NCI-H82 (cell line): ENCODE results near the gene DOCK2.
"Not testable (repeated sequence)": the region's sequence is repeated elsewhere in the genome, so short reads cannot be mapped to it uniquely, and the experiment has no call there.

ENCODE experiments used
- DNase-seq: peaks from one replicate; lab custom pipeline; 2025; lab: John Stamatoyannopoulos, UW

The DOCK2 gene

DNA sequence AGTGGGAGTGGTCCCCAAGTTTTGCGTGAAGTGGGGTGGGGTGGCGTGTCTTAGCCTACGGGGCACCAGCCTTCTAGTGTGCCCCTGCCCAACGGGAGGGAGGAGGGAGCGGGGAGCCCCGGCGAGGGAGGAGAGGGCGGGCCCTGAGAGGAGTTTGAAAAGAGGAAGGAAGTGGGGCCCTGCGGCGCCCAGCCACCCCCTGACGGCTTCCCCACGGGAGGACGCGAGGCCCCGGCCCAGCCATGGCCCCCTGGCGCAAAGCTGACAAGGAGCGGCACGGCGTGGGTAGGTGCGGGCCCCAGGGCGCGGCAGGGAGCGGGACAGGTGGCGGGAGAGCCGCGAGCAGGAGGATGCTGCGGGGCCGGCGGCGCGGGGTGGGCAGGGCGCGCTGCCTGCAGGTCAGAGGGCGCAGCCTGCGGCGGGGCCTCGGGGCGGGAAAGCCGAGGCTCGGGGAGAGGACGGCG lies at the start of gene DOCK2:
DOCK2 (plus strand) TSS at position 191 of the 464 bp plus-strand sequence; CDS start at position 243, 52 bp downstream.
- no peak for DNase-seq

DNA sequence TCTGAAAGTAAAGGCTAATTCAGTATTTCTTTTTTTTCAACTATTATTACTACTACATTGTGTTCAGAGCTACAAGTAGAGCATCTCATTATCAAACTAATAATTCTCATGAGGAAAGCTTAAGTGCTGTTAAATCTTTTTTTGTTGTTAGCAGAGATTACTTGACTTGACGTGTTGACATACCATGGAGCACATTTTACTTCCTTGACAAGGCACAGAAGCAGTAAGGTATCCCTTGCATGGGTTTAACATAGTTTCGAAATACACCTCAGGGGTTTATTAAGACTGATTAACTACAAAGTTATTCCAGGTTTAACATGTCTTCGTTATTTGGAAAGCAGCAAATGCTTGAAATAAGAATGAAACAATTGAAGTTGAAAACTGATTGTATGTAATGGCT lies 46.5 kb upstream of the DOCK2 start:
- DNase-seq: no peak

DNA sequence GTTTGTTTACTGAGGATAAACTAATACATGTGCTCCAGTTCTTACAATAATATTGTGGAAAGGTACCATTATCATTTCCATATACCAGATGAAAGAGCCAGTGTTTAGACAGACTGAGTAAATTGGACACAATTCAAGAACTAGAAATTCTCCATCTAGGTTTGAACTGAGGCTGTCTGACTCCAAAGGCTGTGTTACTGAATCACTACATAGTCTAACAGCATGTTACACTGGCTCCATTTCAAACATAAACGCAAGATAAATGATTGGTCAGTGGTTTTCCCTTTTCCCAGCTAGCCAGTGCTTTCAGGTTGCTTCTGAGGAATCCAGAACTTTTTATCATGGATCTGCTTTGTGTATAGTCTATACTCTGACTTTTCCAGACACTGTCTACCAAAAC lies 45.4 kb upstream of the DOCK2 start:
- DNase-seq: no peak

DNA sequence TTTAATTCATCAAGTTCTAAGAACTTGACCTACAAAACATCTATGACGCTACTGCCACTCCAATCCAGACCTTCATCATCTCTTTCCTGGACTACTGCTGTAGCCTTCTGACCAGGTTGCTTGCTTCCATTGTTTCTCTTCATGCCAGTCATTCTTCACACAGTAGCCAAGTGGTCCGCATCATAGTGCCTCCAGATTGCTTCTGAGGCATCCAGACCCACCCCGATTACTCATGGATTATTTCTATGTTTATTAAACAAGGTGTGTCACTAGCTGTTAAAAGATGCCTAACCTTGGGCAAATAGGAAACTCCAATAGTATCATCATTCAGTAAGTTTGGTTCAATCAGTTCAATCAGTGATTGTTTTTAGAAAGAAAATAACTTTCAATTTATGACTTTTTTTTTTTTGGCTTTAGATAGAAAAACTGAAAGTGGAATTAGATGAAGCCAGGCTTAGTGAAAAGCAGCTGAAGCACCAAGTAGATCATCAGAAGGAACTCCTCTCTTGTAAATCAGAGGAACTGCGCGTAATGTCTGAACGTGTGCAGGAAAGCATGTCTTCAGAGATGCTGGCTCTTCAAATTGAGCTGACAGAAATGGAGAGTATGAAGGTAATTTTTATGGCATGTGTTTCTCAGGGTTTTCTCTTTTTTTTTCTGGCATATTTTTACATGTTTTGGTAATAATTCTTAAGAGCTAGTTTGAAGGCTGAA lies 44.0 kb upstream of the DOCK2 start:
- DNase-seq: no peak

DNA sequence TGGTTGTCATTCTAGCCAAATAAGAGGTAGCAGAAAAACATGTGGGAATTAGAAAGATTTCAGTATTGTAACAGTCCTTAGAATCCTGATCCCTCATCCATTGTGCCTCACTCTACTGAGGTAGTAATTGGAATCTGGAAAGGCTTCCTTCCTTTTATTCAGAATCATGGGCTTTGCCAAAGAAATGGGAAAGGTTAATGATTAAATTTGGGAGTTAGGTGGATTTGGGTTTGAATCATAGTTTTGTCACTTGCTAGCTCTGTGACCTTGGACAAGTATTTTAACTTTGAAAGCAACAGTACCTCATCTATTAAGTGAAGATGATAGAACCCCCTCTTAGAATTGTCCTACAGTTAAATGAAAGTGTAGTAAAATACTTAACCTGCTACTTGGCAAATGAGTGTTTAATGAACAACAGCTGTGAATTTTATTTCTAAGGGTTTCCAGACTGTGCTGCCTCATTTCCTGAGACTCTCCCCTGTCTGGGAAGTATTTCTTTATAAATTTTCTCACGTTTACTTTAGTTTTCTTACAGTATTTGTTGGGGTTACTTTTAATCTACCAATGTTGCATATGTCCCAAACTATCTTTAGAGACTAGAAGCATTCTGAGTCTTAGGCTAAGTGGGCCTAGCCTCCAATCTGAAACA lies 41.8 kb upstream of the DOCK2 start:
- no peak for DNase-seq

DNA sequence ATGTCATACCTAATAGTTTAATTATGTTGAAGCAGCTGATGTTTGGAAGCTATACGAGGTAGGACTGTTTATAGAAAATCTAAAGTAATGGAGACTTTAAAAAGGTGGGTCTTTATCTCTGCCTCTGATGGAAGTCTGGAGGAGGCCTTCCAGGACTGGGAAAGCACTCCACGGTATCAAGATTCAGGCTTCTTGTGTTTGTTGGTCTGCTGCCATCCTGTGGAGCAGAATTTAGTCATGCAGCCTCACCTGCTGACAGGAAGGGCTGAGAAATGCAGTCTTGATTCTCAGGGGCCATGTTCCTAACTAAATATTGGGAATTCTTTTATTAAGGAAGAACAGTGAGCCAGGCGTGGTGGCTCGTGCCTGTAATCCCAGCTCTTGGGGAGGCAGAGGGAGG lies 37.6 kb upstream of the DOCK2 start:
- DNase-seq: no peak

DNA sequence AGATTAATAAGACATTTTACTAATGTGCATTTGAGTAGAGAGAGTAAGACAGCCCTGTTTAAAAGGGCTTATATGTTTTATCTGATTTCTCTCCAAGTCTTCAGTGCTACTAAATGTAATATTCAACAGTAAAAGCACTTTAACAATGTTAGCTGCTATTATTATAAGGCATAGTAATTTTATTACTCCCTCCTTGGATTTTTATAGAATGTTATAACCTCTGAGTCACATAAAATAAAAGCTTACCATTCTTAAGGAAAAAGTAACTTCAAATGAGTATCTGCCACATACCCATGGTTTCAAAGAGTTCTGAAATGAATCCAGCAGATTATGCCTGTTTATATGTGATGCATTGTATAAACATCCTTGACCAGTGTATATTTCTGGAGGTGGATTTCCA lies 34.5 kb upstream of the DOCK2 start:
- DNase-seq: no peak

DNA sequence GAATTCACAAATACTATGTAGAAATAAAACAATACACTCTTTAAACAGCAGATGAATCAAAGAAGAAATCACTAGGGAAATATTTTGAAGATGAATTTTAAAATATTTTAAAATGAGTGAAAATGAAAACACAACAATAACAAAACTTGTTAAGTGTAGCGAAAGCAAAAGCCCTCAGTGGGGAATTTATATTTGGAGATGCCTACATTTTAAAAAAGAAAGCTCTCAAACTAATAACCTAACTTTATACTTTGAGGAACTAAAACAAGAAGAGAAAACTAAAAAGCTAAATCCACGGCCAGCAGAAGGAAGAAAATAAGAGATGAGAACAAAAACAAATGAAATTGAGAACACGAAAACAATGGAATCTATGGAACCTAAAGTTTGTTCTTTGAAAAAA lies 30.8 kb upstream of the DOCK2 start:
- DNase-seq: no peak

DNA sequence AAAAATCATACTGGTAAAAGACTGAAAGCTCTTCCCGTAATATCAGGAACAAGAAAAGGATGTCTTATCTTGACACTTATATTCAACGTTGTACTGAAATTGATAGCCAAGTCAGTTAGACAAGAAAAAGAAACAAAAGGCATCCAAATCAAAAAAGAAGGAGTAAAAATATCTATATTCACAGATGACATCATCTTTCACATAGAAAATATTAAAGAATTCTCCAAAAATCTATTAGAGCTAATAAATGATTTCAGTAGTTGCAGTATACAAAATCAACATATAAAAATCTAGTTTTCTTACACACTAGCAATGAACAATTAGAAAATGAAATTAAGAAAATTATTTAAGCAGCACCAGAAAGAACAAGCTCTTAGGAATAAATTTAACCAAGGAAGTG lies 29.2 kb upstream of the DOCK2 start:
- DNase-seq: no peak

DNA sequence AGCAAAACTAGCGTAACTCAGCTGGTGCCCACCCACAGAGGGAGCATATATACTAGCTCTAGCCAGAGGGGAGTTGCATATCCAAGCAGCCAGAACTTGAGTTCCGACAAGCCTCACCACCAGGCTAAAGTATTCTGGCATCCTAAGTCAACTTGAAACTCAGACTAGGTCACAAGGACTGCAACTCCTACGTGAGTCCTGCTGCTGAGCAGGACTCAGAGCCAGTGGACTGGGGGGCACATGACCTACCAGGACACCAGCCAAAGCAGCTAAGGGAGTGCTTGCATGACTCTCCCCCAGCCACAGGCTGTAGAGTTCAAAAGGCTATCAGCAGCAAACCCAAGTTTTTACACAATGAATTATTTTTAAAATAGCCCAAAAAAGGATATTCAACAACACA lies 27.4 kb upstream of the DOCK2 start:
- no peak for DNase-seq

DNA sequence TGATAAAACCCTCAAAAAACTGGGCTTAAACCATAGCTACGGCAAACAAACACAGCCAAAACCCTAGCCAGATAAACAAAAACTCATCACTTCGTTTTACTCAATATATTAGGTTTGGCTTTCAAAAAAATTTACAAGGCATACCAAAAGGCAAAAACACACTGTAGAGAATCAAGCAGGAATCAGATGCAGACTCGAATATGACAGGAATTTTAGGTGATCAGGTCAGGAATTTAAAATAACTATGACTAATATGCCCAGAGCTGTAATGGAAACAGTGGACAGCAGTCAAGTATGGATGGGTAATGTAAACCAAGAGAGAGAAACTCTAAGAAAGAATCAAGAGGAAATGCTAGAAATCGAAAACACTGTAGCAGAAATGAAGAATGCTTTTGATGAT lies 26.5 kb upstream of the DOCK2 start:
- no peak for DNase-seq

DNA sequence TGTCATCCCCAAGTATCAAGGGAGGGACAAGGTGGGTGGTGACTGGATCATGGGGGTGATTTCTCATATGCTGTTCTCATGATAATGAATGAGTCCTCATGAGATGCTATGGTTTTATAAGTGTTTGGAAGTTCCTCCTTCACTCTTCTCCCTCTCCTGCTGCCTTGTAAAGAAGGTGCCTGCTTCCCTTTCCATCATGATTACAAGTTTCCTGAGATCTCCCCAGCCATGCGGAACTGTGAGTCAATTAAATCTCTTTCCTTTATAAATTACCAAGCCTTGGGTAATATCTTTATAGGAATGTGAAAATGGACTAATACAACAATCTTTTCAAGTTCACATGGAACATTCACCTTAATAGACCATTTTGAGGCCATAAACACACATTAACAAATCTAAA lies 21.5 kb upstream of the DOCK2 start:
- no peak for DNase-seq

DNA sequence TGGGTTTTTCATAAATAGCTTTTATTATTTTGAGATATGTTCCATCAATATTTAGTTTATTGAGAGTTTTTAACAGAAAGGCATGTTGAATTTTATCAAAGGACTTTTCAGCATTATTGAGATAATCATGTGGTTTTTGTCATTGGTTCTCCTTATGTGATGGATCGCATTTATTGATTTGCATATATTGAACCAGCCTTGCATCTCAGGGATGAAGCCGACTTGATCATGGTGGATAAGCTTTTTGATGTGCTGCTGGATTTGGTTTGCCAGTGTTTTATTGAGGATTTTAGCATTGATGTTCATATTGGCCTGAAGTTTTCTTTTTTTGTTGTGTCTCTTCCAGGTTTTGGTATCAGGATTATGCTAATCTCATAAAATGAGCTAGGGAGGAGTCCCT lies 12.8 kb upstream of the DOCK2 start:
- not testable (repeated sequence) for DNase-seq

DNA sequence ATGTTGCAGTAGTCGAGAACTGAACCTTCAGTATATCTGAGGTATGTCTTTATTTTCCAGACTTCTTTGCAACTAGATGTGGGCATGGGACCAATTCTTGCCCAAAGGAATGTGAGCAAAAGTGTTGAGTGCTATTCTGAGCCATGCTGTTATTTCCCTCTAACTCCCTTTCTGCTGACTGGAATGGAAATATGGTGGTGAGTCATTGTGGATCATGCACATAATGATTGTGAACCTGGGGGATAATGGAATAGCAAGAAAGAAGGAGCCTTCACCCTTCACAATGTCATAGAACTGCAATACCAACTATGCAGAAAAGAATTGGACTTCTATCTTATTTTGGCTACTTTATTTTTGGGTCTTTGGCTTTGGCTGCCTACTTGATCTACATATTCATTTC lies 10.3 kb upstream of the DOCK2 start:
- DNase-seq: no peak

DNA sequence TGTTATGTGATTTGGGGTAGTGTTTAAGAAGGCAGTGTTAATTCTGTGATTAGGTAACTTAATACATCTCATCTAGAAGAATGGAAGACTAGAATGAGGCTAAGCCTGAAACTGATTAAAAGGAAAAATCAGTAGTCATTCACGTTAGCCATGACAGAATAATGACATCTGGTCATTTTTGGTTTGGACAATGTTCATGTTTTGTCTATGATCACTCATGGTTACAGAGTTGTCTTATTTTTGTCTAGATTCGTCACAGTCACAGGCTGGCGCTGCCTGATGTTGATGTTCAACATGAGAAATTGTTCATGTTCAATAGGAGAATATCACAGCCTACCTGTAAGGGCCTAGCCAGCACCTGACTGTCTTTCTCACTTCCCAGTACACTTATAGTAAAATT lies 9.5 kb upstream of the DOCK2 start:
- DNase-seq: no peak

DNA sequence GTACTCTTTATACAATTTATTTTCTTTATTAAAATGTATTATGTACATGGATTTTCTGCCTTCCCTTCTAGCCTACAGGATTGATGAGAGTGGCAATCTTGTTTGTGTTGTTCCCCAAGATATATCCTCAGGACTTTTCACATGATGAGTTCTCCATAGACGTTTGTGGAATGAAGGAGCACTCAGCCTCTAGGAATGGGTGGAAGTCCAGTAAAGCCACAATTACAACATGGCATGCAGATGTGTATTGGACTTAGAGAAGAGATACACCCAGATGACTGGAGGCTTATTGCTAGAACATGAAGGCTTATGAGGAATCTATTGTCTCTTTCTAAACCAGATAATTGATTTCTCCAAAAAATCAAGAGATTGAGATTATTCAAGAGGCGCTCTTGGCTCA lies 8.2 kb upstream of the DOCK2 start:
- no peak for DNase-seq

DNA sequence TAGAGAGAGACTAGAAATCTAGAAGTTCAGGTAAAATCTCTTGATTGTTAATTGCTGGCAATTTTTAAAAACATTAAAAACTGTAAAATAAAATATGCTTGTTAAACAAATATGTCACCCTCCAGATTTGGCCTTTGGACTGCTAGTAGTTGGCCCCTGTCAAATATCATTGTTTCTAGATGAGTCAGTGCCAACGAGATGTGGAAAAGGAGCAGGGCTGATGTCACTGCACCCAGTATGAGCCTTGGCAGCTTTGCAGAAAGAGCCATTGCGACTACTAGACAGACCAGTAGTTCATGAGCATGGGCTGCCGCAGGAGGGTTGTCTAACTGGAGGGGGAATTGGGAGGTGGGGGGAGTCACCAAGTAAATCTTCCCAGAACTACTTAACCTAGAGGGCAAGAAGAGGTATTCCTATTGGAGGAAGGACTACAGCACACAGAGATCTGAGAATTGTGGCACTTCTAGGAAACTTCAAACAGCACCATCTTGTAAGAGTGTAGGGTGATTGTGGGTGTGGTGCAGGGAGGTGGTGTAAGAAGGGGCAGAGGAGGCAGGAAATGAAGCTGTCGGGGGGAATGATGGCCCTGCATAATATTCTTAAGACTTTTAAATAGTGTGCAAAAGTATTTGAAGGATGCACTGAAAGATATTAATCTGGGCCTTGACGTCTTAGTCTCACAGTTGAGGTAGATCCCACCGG lies 7.1 kb upstream of the DOCK2 start:
- DNase-seq: no peak

DNA sequence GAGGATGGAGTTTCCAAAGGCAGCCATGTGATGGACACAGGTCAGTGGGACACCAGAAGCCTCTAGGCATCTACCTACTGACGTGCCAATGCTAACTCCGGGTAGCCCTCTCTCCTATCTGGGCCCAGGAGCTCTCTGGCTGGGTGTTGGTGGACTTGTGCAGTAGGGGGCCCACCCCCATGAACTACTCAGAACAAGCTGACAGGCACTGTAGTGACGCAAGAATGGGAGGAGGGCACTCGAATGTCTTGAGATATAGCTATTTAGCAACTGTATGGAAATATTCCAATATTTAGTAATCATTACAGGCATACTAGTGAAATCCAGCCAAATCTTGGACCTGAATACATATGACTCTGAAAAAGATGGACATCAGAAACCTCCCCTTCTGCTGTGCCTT lies 5.7 kb upstream of the DOCK2 start:
- no peak for DNase-seq

DNA sequence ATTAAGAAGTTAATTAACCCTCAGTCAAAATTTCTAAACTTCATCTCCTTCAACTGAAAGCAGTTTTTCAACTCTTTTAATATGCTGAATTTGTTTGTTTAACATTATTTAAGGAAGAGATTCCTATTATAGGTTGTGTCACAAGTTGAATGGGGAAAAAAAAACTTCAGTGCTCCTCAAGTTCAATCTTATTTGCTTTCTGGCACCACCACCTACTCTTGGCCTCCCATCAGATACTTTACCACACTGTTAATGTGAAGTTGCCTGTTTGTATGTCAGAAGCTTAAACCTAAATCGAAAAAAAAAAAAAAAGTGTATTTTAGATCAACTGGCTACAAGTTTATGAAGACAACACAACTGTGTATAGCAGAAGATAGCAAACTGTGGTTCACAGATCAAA lies 4.1 kb upstream of the DOCK2 start:
- DNase-seq: no peak

DNA sequence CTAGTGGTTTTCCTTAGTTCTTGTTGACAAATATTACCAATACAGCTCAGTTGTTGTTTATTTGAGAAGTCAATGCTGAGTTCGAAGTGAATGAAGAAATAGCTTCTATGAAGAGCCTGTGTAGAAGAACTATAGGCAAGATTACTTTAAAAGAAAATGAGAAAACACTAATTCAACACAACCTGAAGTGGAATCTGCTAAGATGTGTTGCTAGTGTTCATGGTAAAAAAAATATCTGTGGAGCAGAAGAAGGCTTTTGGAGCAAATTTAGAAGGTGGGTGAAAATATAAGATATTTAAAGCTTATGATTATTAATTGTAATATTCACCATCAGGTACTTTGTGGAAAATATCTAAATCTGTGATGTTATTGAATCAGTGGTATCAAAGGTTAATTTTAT lies 2.5 kb upstream of the DOCK2 start:
- DNase-seq: no peak

DNA sequence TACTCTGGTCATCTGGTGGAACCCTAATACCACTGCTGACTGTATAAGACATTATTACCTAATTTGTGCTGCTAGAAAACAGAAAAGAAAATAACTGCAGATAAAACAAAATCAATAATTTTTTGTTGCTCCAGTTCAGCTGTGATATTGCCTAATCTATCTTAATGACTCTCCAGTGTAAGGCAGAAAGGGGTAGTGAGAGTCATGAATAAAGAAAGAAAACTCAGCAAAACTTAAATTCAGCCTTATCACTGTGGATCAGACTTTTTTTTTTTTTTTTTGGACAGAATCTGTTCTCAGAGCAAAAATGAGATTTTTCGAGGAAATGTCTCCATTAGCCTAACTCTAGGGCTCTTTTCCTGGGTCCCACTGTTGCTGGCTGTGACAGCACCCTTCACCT lies 1.1 kb upstream of the DOCK2 start:
- DNase-seq: no peak

DNA sequence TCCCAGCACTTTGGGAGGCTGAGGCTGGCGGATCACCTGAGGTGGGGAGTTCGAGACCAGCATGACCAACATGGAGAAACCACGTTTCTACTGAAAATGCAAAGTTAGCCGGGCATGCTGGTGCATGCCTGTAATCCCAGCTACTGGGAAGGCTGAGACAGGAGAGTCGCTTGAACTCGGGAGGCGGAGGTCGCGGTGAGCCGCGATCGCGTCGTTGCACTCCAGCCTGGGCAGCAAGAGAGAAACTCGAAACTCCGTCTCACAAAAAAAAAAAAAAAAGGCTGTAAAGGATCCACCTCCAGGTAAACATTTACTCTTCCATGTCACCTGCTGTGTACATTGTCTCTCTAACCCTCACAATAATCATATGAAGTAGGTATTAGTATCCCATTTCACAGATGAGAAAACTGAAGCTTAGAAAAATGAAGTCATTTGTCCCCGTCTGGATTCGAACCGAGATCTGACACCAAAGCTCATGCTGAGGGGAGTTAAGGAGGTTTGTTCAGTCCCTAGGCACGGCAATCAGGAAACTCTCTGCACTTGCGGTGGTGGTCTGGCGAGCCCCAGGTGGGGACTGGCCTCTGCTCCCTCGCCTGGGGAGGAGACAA lies 494 bp upstream of the DOCK2 start:
- DNase-seq: no peak

DNA sequence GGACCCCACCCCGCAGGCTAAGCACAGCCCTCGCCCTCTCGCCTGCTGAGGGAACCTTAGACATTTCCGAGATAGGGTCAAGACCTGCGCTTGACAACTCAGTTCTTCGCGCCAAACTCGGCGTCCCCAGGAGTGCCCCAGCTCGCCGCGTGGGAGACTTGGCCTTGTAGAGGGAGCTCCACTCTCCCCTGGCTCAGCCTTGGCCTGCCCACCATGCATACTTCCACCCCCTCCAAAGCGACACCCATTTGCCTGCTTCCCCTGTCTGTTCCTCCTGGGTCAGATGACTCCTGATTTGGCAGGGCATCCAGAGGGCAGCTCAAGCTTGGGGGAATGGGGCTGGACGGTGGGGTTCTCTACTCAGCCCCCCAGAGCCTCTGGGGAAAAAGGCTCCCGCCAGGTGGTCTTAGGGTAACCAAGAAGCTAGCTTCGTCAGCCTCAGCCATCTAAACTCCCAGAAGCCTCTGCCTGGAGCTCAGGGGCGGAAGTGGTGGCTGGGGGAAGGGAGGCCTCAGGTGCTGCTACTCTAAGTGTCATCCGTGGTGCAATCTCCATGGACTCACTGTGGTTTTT lies 560 bp downstream of the DOCK2 start:
- no peak for DNase-seq
